Smooth muscle cell (in vitro differentiated cells): Measurements from ENCODE around the gene ANKMY1. TPM values are rescaled to one million over a fixed set of nuclear protein-coding genes. Genes with fewer than 3 reads are reported as not detected.

Experiments used
- DNase-seq: peaks from one replicate; lab custom pipeline; 2025; ENCODE audit not compliant: unreplicated experiment; lab: John Stamatoyannopoulos, UW
- H2AFZ ChIP-seq: fragments of 200-600 bp; sonication (generic); 2 replicates; pipeline ENCODE4 v1.6.0; 2016; ENCODE audit warnings: antibody characterized with exemption, low read depth, mild to moderate bottlenecking
- H3F3A ChIP-seq: fragments of 200-600 bp; sonication (generic); 2 replicates; pipeline ENCODE4 v1.6.0; 2017; ENCODE audit warnings: antibody characterized with exemption, low read depth
- H3K27ac ChIP-seq: fragments of 200-600 bp; sonication (generic); 2 replicates; pipeline ENCODE4 v1.5.1; 2016; ENCODE audit warnings: low read depth, mild to moderate bottlenecking
- H3K27me3 ChIP-seq: fragments of 200-600 bp; sonication (generic); 2 replicates; pipeline ENCODE4 v1.6.1; 2016; ENCODE audit warnings: low read depth, mild to moderate bottlenecking
- H3K36me3 ChIP-seq: fragments of 200-600 bp; sonication (generic); 2 replicates; pipeline ENCODE4 v1.5.1; 2016; ENCODE audit warnings: low read depth
- H3K4me1 ChIP-seq: fragments of 200-600 bp; sonication (generic); 2 replicates; pipeline ENCODE4 v1.5.1; 2016; ENCODE audit warnings: low read depth
- H3K4me2 ChIP-seq: fragments of 200-600 bp; sonication (generic); 2 replicates; pipeline ENCODE4 v1.6.0; 2016; ENCODE audit warnings: mild to moderate bottlenecking
- H3K4me3 ChIP-seq: fragments of 200-600 bp; sonication (generic); 2 replicates; pipeline ENCODE4 v1.5.1; 2016; ENCODE audit warnings: mild to moderate bottlenecking
- H3K79me2 ChIP-seq: fragments of 200-600 bp; sonication (generic); 2 replicates; pipeline ENCODE4 v1.6.0; 2016; ENCODE audit warnings: low read depth, mild to moderate bottlenecking
- H3K9ac ChIP-seq: fragments of 200-600 bp; sonication (generic); 2 replicates; pipeline ENCODE4 v1.6.0; 2016; ENCODE audit warnings: low read depth
- H3K9me3 ChIP-seq: fragments of 200-600 bp; sonication (generic); replicated peaks from 2 replicates; pipeline ENCODE4 v1.5.1; 2016; ENCODE audit warnings: low read depth
- H4K20me1 ChIP-seq: fragments of 200-600 bp; sonication (generic); 2 replicates; pipeline ENCODE4 v1.6.0; 2016; ENCODE audit warnings: low read depth
- CTCF ChIP-seq: fragments of 200-600 bp; sonication (generic); IDR thresholded peaks from 2 replicates; pipeline ENCODE4 v1.5.1; 2017; ENCODE audit warnings: borderline replicate concordance, mild to moderate bottlenecking, antibody characterized with exemption; ENCODE audit not compliant: insufficient read depth, poor library complexity, severe bottlenecking
- WGBS: methylation state at CpG from one replicate; pipeline ENCODE4 v1.1.7; 2016; ENCODE audit warnings: low lambda C conversion rate; 5-methylcytosine and 5-hydroxymethylcytosine counted together
- polyA plus RNA-seq: library from polyadenylated mRNA; unstranded; fragments of >200 nt; fragmentation: Nextera tagmentation; extraction: Ambion mirVana; gene quantifications from 2 replicates; pipeline ENCODE4 v1.2.1, GENCODE V29; 2016
- total RNA-seq: library from RNA; depleted of rRNA; stranded (reverse); fragments of >200 nt; gene quantifications from 2 replicates; pipeline ENCODE4 v1.2.3, GENCODE V29; 2014

Gene ANKMY1
- total and polyA plus RNA-seq, 2 experiments from 2014 or later = 6.4 to 8.7 TPM

GRCh38 chr2:240512666-240513535 lies 44.9 kb downstream of the ANKMY1 start:
- no peak for DNase-seq
- 94% methylated on average over 21 of the region's 21 CpGs for WGBS
- no peaks in the 10 kb centered on the region for H4K20me1 ChIP-seq
- H3K79me2 ChIP-seq = no peaks in the 10 kb centered on the region
- H3K4me2 ChIP-seq = no peak overlapping the region
- no peaks in the 10 kb centered on the region for H3K4me1 ChIP-seq
- H3K9ac ChIP-seq = no peak overlapping the region
- H3F3A ChIP-seq = no peaks in the 10 kb centered on the region
- no peak overlapping the region for H2AFZ ChIP-seq
- no peak overlapping the region for H3K27ac ChIP-seq
- TF ChIP-seq CTCF = no peak
- H3K27me3 ChIP-seq = no peaks in the 10 kb centered on the region
- no peaks in the 10 kb centered on the region for H3K36me3 ChIP-seq
- no peaks in the 10 kb centered on the region for H3K9me3 ChIP-seq
- no peak overlapping the region for H3K4me3 ChIP-seq

- Histone ChIP-seq H3K9ac (no peak overlapping the region), H3K27me3 (no peaks in the 10 kb centered on the region), H3K4me2 (no peak overlapping the region), H2AFZ (no peak overlapping the region), H3K27ac (no peak overlapping the region), H3K4me1 (no peaks in the 10 kb centered on the region), H3F3A (no peaks in the 10 kb centered on the region), H4K20me1 (no peaks in the 10 kb centered on the region), H3K36me3 (no peaks in the 10 kb centered on the region), H3K4me3 (no peak overlapping the region), H3K79me2 (no peaks in the 10 kb centered on the region), H3K9me3 (no peaks in the 10 kb centered on the region)
- WGBS = 97% methylated on average over 11 of the region's 11 CpGs
- TF ChIP-seq CTCF = no peak
- no peak for DNase-seq
Measured at GRCh38 chr2:240512109-240512485, 45.7 kb downstream of the ANKMY1 start.

- Histone ChIP-seq H3K9ac (no peak overlapping the region), H3K27ac (no peak overlapping the region), H3K4me2 (no peak overlapping the region), H3K79me2 (no peaks in the 10 kb centered on the region), H4K20me1 (no peaks in the 10 kb centered on the region), H2AFZ (no peak overlapping the region), H3K4me1 (no peaks in the 10 kb centered on the region), H3K9me3 (no peaks in the 10 kb centered on the region), H3K27me3 (no peaks in the 10 kb centered on the region), H3K36me3 (no peaks in the 10 kb centered on the region), H3F3A (no peaks in the 10 kb centered on the region), H3K4me3 (no peak overlapping the region)
- DNase-seq = no peak
- no peak for TF ChIP-seq CTCF
- 94% methylated on average over 31 of the region's 31 CpGs for WGBS
Measured at GRCh38 chr2:240511351-240512108, 46.3 kb downstream of the ANKMY1 start.
